Measurements from ENCODE around the gene PEX6. TPM values are rescaled to one million over a fixed set of nuclear protein-coding genes. Genes with fewer than 3 reads are reported as not detected.

PEX6 gene
- total RNA-seq, 2 experiments from 2014 or later = 7.3 to 9.0 TPM

DNA sequence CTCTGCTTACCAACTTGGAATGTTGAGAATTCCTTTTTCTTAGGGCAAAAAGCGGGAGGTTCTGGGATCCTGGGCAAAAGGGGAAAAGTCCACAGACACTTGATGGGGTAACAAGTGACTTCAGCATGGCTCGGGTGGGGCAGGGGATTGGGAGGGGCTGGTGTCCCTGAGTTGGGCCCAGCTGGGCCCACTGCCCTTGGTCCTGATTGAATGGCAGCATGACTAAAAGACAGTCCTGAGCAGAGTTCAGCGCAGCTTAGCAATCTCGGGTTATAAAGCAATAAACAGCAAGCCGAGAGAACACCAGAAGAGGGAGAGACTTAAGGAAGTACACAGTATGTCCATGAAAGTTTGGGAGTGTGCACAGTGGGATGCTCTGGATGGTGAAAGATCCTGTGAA lies 10.9 kb upstream of the PEX6 start:
- ChIA-PET CTCF (no interaction called here), POLR2A (interaction anchor here (1.5 to 1.7 kb wide), 2 partner anchors 10 to 19 kb away, joined by 3 to 4 read pairs; no protein-coding TSS in a partner anchor)
- Mint-ChIP-seq H3K9me3 (no peaks in the 10 kb centered on the region), H3K27me3 (no peaks in the 10 kb centered on the region), H3K27ac (no peak overlapping the region), H3K4me3 (no peak overlapping the region), H3K4me1 (ENCODE audit: low read depth) (peaks cover 42% of the 10 kb centered on the region), H3K36me3 (ENCODE audit: low read depth) (peaks cover 18% of the 10 kb centered on the region)
- DNase-seq = no peak
- intact Hi-C loops (cut with micrococcal nuclease) = no loop called here
- no peak for ATAC-seq
- TF ChIP-seq, protein P1, sequence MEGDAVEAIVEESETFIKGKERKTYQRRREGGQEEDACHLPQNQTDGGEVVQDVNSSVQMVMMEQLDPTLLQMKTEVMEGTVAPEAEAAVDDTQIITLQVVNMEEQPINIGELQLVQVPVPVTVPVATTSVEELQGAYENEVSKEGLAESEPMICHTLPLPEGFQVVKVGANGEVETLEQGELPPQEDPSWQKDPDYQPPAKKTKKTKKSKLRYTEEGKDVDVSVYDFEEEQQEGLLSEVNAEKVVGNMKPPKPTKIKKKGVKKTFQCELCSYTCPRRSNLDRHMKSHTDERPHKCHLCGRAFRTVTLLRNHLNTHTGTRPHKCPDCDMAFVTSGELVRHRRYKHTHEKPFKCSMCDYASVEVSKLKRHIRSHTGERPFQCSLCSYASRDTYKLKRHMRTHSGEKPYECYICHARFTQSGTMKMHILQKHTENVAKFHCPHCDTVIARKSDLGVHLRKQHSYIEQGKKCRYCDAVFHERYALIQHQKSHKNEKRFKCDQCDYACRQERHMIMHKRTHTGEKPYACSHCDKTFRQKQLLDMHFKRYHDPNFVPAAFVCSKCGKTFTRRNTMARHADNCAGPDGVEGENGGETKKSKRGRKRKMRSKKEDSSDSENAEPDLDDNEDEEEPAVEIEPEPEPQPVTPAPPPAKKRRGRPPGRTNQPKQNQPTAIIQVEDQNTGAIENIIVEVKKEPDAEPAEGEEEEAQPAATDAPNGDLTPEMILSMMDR (IDR thresholded peaks at IDR 0.05) = no peak

DNA sequence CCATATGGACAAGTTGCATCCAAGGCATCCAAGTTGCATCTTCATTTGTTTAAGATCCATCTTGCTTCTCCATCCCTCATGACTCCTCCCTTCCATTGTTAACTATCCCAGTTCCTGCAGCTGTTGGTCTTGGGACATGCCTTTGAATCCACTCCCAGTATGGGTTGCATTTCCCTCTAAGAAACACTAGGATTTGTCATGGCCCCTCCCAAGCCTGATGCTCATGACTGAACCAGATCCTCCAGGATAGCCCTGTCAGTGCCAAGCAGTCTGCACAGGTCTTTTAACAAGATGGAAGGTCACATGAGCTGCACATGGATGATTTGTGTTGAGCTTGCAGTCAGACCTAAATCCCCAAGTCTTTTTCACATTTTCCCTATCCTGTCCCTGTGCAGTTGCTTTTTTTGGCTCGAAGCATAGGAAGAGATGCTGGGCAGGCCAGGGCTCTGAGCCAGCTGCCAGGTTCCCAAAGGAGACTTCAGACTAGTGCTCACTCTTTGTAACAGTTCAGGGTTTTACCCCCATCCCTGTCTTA lies 9.6 kb upstream of the PEX6 start:
- H3K4me3 Mint-ChIP-seq = no peak overlapping the region
- no peak for ATAC-seq
- no peak overlapping the region for H3K27ac Mint-ChIP-seq
- no peaks in the 10 kb centered on the region for H3K27me3 Mint-ChIP-seq
- H3K9me3 Mint-ChIP-seq = no peaks in the 10 kb centered on the region
- ChIA-PET CTCF (interaction anchor here (1.1 to 2.0 kb wide), 4 partner anchors 18 to 155 kb away, joined by 3 to 8 read pairs (median 4); no protein-coding TSS in a partner anchor), POLR2A (interaction anchor here (1.1 to 1.9 kb wide), 5 partner anchors 9 to 241 kb away, joined by 4 to 11 read pairs (median 4); partner anchors contain the start of genes CUL7, DNPH1 and PEX6)
- peaks cover 18% of the 10 kb centered on the region for H3K36me3 Mint-ChIP-seq (ENCODE audit: low read depth)
- peaks cover 46% of the 10 kb centered on the region for H3K4me1 Mint-ChIP-seq (ENCODE audit: low read depth)
- intact Hi-C loops (cut with micrococcal nuclease) = no loop called here
- TF ChIP-seq, protein P1 (IDR thresholded peaks at IDR 0.05) = no peak
- no peak for DNase-seq

DNA sequence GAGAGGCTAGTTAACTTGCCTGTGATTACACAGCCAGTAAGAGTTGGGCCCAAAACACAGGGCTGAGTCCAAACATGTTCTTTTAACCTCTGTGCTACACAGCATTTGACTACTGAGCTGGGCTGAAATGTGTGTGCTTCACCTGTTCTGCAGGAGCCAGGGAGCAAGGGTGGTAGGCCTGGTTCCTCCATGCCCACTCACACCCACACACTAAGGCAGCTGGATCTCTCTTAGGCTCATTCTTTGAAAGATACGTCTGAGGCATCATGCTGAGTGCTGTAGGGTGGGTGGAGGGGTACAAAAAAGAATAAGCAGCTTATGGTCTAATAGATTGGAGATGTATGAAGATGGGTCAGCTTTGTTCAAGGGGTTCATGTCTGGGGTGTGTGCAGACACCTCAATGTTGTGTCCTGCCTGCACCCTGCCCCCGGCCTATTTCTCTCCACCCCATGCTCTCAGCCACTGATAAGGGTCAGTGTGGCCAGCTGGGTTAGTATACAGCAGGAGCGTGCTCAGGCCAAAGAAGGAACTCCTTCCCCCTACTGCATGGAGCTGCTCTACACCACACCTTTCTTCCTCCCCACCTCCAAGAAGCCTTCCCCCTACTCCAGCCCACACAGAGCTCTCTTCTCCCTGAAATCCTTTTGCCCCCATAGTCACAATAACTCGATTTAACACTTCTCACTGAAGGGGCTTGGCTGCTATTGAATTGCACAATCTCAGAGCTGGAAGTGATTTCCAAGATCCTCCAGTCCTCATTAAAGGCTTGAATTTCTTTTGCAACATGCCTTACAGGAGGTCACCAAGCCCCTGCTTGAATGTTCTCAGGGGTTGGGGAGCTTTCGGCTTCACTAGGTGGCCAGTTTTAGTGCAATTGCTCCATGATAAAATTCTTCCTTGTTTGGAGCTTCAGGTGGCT lies 8.8 kb upstream of the PEX6 start:
- POLR2A ChIA-PET = interaction anchor here (1.1 to 1.9 kb wide), 5 partner anchors 8 to 242 kb away, joined by 4 to 11 read pairs (median 4); partner anchors contain the start of genes CUL7, DNPH1 and PEX6
- TF ChIP-seq, protein P1 (IDR thresholded peaks at IDR 0.05) = no peak
- no peak overlapping the region for H3K4me3 Mint-ChIP-seq

DNA sequence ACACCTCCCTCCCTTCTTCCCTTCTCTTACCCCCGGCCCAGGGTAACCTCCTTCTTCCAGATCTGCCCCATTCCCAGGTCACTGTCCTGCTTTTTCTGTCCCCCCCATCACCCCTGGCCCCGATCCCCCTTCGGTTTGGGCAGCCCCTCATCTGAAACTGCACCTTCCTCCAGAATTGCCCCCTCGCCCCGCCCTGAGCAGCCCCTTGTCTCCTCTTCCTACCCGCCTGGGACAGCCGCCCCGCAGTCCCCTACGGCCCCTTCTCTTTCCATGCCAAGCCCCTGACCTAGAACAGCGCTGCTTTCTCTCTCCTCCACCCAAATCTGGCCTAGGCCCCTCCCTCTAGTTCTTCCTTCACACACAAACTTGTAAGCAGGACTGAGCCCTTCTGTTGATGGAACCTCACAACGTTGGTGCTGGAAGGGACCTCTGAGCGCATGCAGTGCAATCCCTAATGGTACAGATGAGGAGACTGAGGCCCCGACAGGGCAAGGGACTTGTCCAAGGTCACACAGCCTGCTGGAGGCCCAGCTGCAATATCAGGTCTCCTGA lies 6.0 kb upstream of the PEX6 start:
- Mint-ChIP-seq H3K4me3 (peak overlapping the region; percentile 88), H3K9me3 (no peaks in the 10 kb centered on the region), H3K27ac (peak overlapping the region; percentile 84), H3K36me3 (ENCODE audit: low read depth) (peaks cover 10% of the 10 kb centered on the region), H3K4me1 (ENCODE audit: low read depth) (peaks cover 50% of the 10 kb centered on the region), H3K27me3 (no peaks in the 10 kb centered on the region)
- DNase-seq (peak; percentile 29), ATAC-seq (no peak)
- TF ChIP-seq, protein P1 (IDR thresholded peaks at IDR 0.05) = no peak
- CTCF ChIA-PET = interaction anchor here (1.0 to 1.8 kb wide), 3 partner anchors 25 to 158 kb away, joined by 3 to 7 read pairs (median 7); no protein-coding TSS in a partner anchor
- POLR2A ChIA-PET = interaction anchor here (1.1 to 2.2 kb wide), 7 partner anchors 10 to 253 kb away, joined by 3 to 17 read pairs (median 6); partner anchors contain the start of genes CNPY3, KLC4, KLHDC3 and MEA1
- intact Hi-C loops (cut with micrococcal nuclease) = no loop called here

More for the DNA sequence above, 8.8 kb upstream of the PEX6 start:
- H3K9me3 Mint-ChIP-seq = no peaks in the 10 kb centered on the region
- H3K27ac Mint-ChIP-seq = no peak overlapping the region
- DNase-seq (no peak), ATAC-seq (no peak)
- H3K36me3 Mint-ChIP-seq (ENCODE audit: low read depth) = peaks cover 18% of the 10 kb centered on the region
- CTCF ChIA-PET = interaction anchor here (0.7 to 2.0 kb wide), 5 partner anchors 18 to 883 kb away, joined by 3 to 8 read pairs (median 3); no protein-coding TSS in a partner anchor
- H3K4me1 Mint-ChIP-seq (ENCODE audit: low read depth) = peaks cover 46% of the 10 kb centered on the region
- H3K27me3 Mint-ChIP-seq = no peaks in the 10 kb centered on the region
- intact Hi-C loops (cut with micrococcal nuclease) = no loop called here
